Vagina (tissue), 2 donors: ENCODE results near the gene USP17L26. TPM values are rescaled to one million over a fixed set of nuclear protein-coding genes. Genes with fewer than 3 reads are reported as not detected.
A peak's percentile ranks its signal among the peaks of the same experiment; 100 is the strongest.
"Not testable (repeated sequence)": the region's sequence is repeated elsewhere in the genome, so short reads cannot be mapped to it uniquely, and the experiment has no call there.

Source experiments
- DNase-seq, 2 donors: peaks; one replicate each; pipeline ENCODE4 v3.0.0-alpha.2; 2017; ENCODE audit errors: extremely low spot score in 2 of 2
- H3K27ac ChIP-seq: fragments of 200-600 bp; sonication (generic); one replicate; pipeline ENCODE4 v1.5.1; 2019
- H3K27me3 ChIP-seq: fragments of 200-600 bp; sonication (generic); one replicate; pipeline ENCODE4 v1.5.1; 2019
- H3K36me3 ChIP-seq, 2 donors: fragments of 200-600 bp; sonication (generic); one replicate each; pipeline ENCODE4 v1.5.1; 2017 to 2019
- H3K4me1 ChIP-seq: fragments of 200-600 bp; sonication (generic); one replicate; pipeline ENCODE4 v1.5.1; 2019
- H3K4me3 ChIP-seq, 2 donors: fragments of 200-600 bp; sonication (generic); 1 replicate in 1 of 2; 2 replicates in 1 of 2; pipeline ENCODE4 v1.5.1; 2016 to 2019
- H3K9me3 ChIP-seq: fragments of 200-600 bp; sonication (generic); one replicate; pipeline ENCODE4 v1.5.1; 2019
- POLR2A ChIP-seq, 2 donors: fragments of 450-650 bp; IDR thresholded peaks; one replicate each; pipeline ENCODE4 v1.6.1; 2017; ENCODE audit warnings: antibody characterized with exemption in 2 of 2, mild to moderate bottlenecking in 2 of 2, moderate library complexity in 2 of 2
- POLR2AphosphoS5 ChIP-seq, 2 donors: sonication (generic); formaldehyde crosslinking; IDR thresholded peaks; one replicate each; pipeline ENCODE4 v1.9.0; 2017; ENCODE audit warnings: antibody characterized with exemption in 2 of 2, mild to moderate bottlenecking in 2 of 2, low read depth in 1 of 2; ENCODE audit not compliant: insufficient read depth in 1 of 2
- intact Hi-C: fragments of 100-400 bp; cut with DNase I; formaldehyde crosslinking; loops from one replicate; pipeline ENCODE4 v1.15.1; 2023
- total RNA-seq: library from RNA; depleted of rRNA; stranded (reverse); fragments of >200 nt; gene quantifications from one replicate; pipeline ENCODE4 v1.2.3, GENCODE V29; 2016
- TF ChIP-seq, protein P1 (sequence below), 3 experiments: fragments of 450-650 bp in 2 of 3; fragments of 200-600 bp in 1 of 3; sonication (generic) in 1 of 3; IDR thresholded peaks; one replicate each; pipeline ENCODE4 v1.5.1; 2017 to 2019; ENCODE audit warnings: antibody characterized with exemption in 3 of 3, mild to moderate bottlenecking in 2 of 3, moderate library complexity in 2 of 3

Gene USP17L26
- total RNA-seq, 1 donor from 2014 or later: not detected

DNA sequence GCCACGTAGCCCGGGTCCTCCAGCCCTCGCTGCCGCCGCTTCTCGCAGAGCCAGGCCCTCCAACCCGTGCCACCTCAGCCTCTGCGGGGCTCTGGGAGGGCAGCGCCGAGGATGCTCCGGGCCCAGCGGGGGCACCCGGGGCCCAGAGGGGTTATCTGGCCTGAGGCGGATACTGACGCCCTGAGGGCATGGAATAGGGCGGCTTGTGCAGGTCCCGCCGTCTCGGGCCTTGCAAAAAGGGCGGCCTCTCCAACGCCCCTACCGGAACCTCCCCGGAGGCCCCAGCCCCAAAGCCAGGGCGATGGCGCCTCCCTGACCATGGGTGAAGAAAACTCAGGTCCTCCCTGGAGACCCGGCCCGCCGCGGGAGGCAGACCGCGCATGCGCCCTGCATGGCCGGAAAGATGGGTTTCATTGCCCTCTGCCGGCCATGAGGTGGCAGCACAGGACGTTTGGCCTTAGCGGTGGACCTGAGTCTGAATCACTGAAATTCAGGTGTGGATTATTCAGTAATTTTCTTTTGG lies 46.6 kb downstream of the USP17L26 start:
- H3K27me3 ChIP-seq, intact Hi-C loops, H3K36me3 ChIP-seq, H3K9me3 ChIP-seq, H3K4me1 ChIP-seq, DNase-seq, H3K27ac ChIP-seq: not testable (repeated sequence)
- H3K4me3 ChIP-seq: peak overlapping the region; percentile 18 to 31
- TF ChIP-seq, protein P1, sequence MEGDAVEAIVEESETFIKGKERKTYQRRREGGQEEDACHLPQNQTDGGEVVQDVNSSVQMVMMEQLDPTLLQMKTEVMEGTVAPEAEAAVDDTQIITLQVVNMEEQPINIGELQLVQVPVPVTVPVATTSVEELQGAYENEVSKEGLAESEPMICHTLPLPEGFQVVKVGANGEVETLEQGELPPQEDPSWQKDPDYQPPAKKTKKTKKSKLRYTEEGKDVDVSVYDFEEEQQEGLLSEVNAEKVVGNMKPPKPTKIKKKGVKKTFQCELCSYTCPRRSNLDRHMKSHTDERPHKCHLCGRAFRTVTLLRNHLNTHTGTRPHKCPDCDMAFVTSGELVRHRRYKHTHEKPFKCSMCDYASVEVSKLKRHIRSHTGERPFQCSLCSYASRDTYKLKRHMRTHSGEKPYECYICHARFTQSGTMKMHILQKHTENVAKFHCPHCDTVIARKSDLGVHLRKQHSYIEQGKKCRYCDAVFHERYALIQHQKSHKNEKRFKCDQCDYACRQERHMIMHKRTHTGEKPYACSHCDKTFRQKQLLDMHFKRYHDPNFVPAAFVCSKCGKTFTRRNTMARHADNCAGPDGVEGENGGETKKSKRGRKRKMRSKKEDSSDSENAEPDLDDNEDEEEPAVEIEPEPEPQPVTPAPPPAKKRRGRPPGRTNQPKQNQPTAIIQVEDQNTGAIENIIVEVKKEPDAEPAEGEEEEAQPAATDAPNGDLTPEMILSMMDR (IDR thresholded peaks at IDR 0.05): peak in 2 of 3 experiments; percentile 18 to 37

DNA sequence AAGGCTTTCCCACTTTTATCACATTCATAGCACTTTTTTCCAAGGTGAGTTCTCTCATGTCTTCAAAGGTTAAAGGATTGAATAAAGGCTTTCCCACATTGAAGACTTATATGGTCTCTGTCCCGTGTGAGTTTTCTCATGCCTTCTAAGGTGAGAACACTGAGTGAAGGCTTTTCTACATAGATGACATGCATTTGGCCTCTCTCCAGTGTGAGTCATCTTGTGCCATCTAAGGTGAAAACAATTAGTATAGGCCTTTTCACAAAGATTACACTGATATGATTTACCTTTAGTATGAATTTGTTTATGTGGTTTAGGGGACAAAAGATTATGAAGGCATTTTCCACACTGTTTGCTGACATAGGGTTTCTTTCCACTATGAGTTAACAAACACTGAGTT lies 49.7 kb downstream of the USP17L26 start:
- Histone ChIP-seq H3K27me3 (no peaks in the 10 kb centered on the region), H3K27ac (no peak overlapping the region), H3K36me3 (no peaks in the 10 kb centered on the region), H3K9me3 (no peaks in the 10 kb centered on the region), H3K4me1 (no peaks in the 10 kb centered on the region), H3K4me3 (no peak overlapping the region)
- TF ChIP-seq POLR2AphosphoS5 (IDR thresholded peaks at IDR 0.05; ENCODE audit: insufficient read depth in 1 of 2, low read depth in 1 of 2) (no peak), POLR2A (IDR thresholded peaks at IDR 0.05) (no peak)
- TF ChIP-seq, protein P1 (IDR thresholded peaks at IDR 0.05): no peak
- intact Hi-C loops: no loop called here
- DNase-seq: no peak

Other genes with a start within 250 kb of the USP17L26 start
- not detected for gene FAM90A26, start 164.2 kb upstream of the USP17L26 start, total RNA-seq
- not detected for gene USP17L10, start 124.0 kb upstream of the USP17L26 start, total RNA-seq
- not detected for gene USP17L11, start 119.3 kb upstream of the USP17L26 start, total RNA-seq
- not detected for gene USP17L12, start 114.5 kb upstream of the USP17L26 start, total RNA-seq
- gene USP17L13, start 109.8 kb upstream of the USP17L26 start, total RNA-seq: not detected
- gene USP17L15, start 100.3 kb upstream of the USP17L26 start, total RNA-seq: not detected
- not detected for gene USP17L17, start 90.8 kb upstream of the USP17L26 start, total RNA-seq
- not detected for gene USP17L18, start 86.0 kb upstream of the USP17L26 start, total RNA-seq
- gene USP17L19, start 81.3 kb upstream of the USP17L26 start, total RNA-seq: not detected
- not detected for gene USP17L20, start 76.5 kb upstream of the USP17L26 start, total RNA-seq
- not detected for gene USP17L21, start 71.8 kb upstream of the USP17L26 start, total RNA-seq
- gene USP17L22, start 67.0 kb upstream of the USP17L26 start, total RNA-seq: not detected
- gene USP17L24, start 9.5 kb upstream of the USP17L26 start, total RNA-seq: not detected
- gene USP17L25, start 4.7 kb upstream of the USP17L26 start, total RNA-seq: not detected
- not detected for gene USP17L5, start 4.7 kb downstream of the USP17L26 start, total RNA-seq
- not detected for gene USP17L27, start 9.5 kb downstream of the USP17L26 start, total RNA-seq
- not detected for gene USP17L28, start 14.2 kb downstream of the USP17L26 start, total RNA-seq
- not detected for gene USP17L29, start 19.0 kb downstream of the USP17L26 start, total RNA-seq
- gene USP17L30, start 28.5 kb downstream of the USP17L26 start, total RNA-seq: not detected
- gene DEFB131A, start 109.8 kb downstream of the USP17L26 start, total RNA-seq: not detected